Neural cell (in vitro differentiated cells): Measurements from ENCODE around the gene CD40. TPM values are rescaled to one million over a fixed set of nuclear protein-coding genes. Genes with fewer than 3 reads are reported as not detected.

Experiments used
- H2AFZ ChIP-seq: fragments of 200-600, 300-800 bp; sonication (generic), shearing (Covaris generic); 2 replicates; pipeline ENCODE4 v1.6.0; 2014; ENCODE audit warnings: low read depth, mild to moderate bottlenecking, antibody characterized with exemption, low read length, moderate library complexity
- H3F3A ChIP-seq: fragments of 200-600 bp; shearing (Covaris generic); 2 replicates; pipeline ENCODE4 v1.6.1; 2016; ENCODE audit warnings: mild to moderate bottlenecking, moderate library complexity, mixed read lengths, antibody characterized with exemption, low read length; ENCODE audit not compliant: insufficient read depth, poor library complexity, severe bottlenecking
- H3K27ac ChIP-seq: fragments of 200-600, 300-800 bp; sonication (generic), shearing (Covaris generic); 2 replicates; pipeline ENCODE4 v1.5.1; 2014; ENCODE audit warnings: mild to moderate bottlenecking, low read length, moderate library complexity
- H3K27me3 ChIP-seq: fragments of 300-800, 200-600 bp; sonication (generic), shearing (Covaris generic); 2 replicates; pipeline ENCODE4 v1.6.0; 2014; ENCODE audit warnings: mild to moderate bottlenecking, low read depth, low read length, moderate library complexity; ENCODE audit not compliant: insufficient read depth
- H3K36me3 ChIP-seq: fragments of 300-800, 200-600 bp; sonication (generic), shearing (Covaris generic); 2 replicates; pipeline ENCODE4 v1.5.1; 2014; ENCODE audit warnings: mild to moderate bottlenecking, antibody characterized with exemption, low read length, moderate library complexity; ENCODE audit not compliant: insufficient read depth
- H3K4me2 ChIP-seq: fragments of 300-800, 200-600 bp; sonication (generic), shearing (Covaris generic); 2 replicates; pipeline ENCODE4 v1.6.0; 2014; ENCODE audit warnings: mild to moderate bottlenecking, low read length
- H3K4me3 ChIP-seq: fragments of 300-800, 200-600 bp; sonication (generic), shearing (Covaris generic); 2 replicates; pipeline ENCODE4 v1.5.1; 2014; ENCODE audit warnings: mild to moderate bottlenecking, low read length, moderate library complexity
- H3K79me2 ChIP-seq: fragments of 200-600 bp; shearing (Covaris generic); replicated peaks from 2 replicates; pipeline ENCODE4 v1.6.0; 2014; ENCODE audit warnings: mild to moderate bottlenecking, low read length, moderate library complexity; ENCODE audit not compliant: insufficient read depth
- H3K9ac ChIP-seq: fragments of 300-800, 200-600 bp; sonication (generic), shearing (Covaris generic); 2 replicates; pipeline ENCODE4 v1.6.1; 2016; ENCODE audit warnings: mild to moderate bottlenecking, low read length, mixed read lengths
- H3K9me2 ChIP-seq: fragments of 200-600 bp; shearing (Covaris generic); 2 replicates; pipeline ENCODE4 v1.6.1; 2016; ENCODE audit warnings: mild to moderate bottlenecking, low read length, mixed read lengths; ENCODE audit not compliant: insufficient read depth
- H3K9me3 ChIP-seq: fragments of 200-600, 300-800 bp; sonication (generic), shearing (Covaris generic); 2 replicates; pipeline ENCODE4 v1.6.1; 2016; ENCODE audit warnings: mild to moderate bottlenecking, mixed run types, low read length, moderate library complexity, mixed read lengths
- H4K20me1 ChIP-seq: fragments of 200-600 bp; shearing (Covaris generic); 2 replicates; pipeline ENCODE4 v1.6.1; 2016; ENCODE audit warnings: mild to moderate bottlenecking, mixed run types; ENCODE audit not compliant: insufficient read depth
- EP300 ChIP-seq: fragments of 450-650 bp; conservative IDR thresholded peaks from 2 replicates; pipeline ENCODE4 v1.6.1; 2014; ENCODE audit warnings: antibody characterized with exemption, mild to moderate bottlenecking, moderate library complexity; ENCODE audit not compliant: poor library complexity, severe bottlenecking
- EZH2 ChIP-seq: fragments of 200-600, 300-800 bp; shearing (Covaris generic), sonication (generic); IDR thresholded peaks from 2 replicates; pipeline ENCODE4 v1.6.1; 2014; ENCODE audit warnings: antibody characterized with exemption, low read length, borderline replicate concordance, mild to moderate bottlenecking; ENCODE audit not compliant: insufficient read depth, poor library complexity, severe bottlenecking
- MXI1 ChIP-seq: fragments of 450-650 bp; conservative IDR thresholded peaks from 2 replicates; pipeline ENCODE4 v1.6.1; 2014; ENCODE audit warnings: antibody characterized with exemption, mild to moderate bottlenecking; ENCODE audit not compliant: poor library complexity, severe bottlenecking
- POLR2AphosphoS5 ChIP-seq: IDR thresholded peaks from 2 replicates; pipeline ENCODE4 v1.6.1; 2012
- RAD21 ChIP-seq: fragments of 450-650 bp; conservative IDR thresholded peaks from 2 replicates; pipeline ENCODE4 v1.6.1; 2014; ENCODE audit warnings: antibody characterized with exemption, mild to moderate bottlenecking, moderate library complexity
- SMC3 ChIP-seq: fragments of 450-650 bp; conservative IDR thresholded peaks from 2 replicates; pipeline ENCODE4 v1.6.1; 2014; ENCODE audit warnings: antibody characterized with exemption, mild to moderate bottlenecking, moderate library complexity; ENCODE audit not compliant: poor library complexity
- TAF1 ChIP-seq: IDR thresholded peaks from 2 replicates; pipeline ENCODE4 v1.6.1; 2012; ENCODE audit warnings: low read depth
- polyA plus RNA-seq: library from polyadenylated mRNA; depleted of rRNA; stranded (reverse); fragments of >200 nt; gene quantifications from 2 replicates; pipeline ENCODE4 v1.2.3, GENCODE V29; 2014
- TF ChIP-seq, protein P1 (sequence below): fragments of 450-650 bp; IDR thresholded peaks from 2 replicates; pipeline ENCODE4 v1.5.1; 2014; ENCODE audit warnings: antibody characterized with exemption, mild to moderate bottlenecking, moderate library complexity; ENCODE audit not compliant: poor library complexity, severe bottlenecking
- TF ChIP-seq, protein P2 (sequence below): IDR thresholded peaks from 2 replicates; pipeline ENCODE4 v1.6.1; 2012; ENCODE audit warnings: borderline replicate concordance

CD40 gene
- polyA plus RNA-seq, 1 donor from 2014 or later = not detected

DNA sequence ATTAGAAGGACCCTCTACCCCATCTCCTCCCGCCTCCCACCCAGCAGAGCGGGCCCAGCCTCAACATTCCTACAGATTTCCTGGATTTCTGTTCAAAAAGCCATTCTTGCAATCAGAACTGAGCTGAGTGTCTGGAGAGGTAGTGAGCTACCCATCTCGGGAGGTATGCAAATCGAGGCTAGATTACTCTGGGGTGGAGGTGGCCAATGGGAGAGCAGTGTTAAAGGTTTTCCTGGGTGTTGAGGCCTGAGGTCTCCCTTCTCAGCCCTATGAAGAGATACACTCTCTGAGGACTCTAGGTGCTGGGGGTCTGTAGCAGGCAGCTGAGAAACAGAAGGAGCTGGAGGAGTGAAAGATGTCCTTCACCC is 57.0 kb downstream of the CD40 start:
- no peak overlapping the region for H3K4me3 ChIP-seq
- H3K79me2 ChIP-seq = no peaks in the 10 kb centered on the region
- no peak overlapping the region for H3K4me2 ChIP-seq
- no peak overlapping the region for H2AFZ ChIP-seq
- H3K36me3 ChIP-seq = no peaks in the 10 kb centered on the region
- H3K9me2 ChIP-seq = no peaks in the 10 kb centered on the region
- H3K9ac ChIP-seq = no peak overlapping the region
- no peaks in the 10 kb centered on the region for H3K9me3 ChIP-seq
- H3K27ac ChIP-seq = no peak overlapping the region
- peaks cover 30% of the 10 kb centered on the region for H3K27me3 ChIP-seq
- H3F3A ChIP-seq = no peaks in the 10 kb centered on the region
- TF ChIP-seq, protein P1, sequence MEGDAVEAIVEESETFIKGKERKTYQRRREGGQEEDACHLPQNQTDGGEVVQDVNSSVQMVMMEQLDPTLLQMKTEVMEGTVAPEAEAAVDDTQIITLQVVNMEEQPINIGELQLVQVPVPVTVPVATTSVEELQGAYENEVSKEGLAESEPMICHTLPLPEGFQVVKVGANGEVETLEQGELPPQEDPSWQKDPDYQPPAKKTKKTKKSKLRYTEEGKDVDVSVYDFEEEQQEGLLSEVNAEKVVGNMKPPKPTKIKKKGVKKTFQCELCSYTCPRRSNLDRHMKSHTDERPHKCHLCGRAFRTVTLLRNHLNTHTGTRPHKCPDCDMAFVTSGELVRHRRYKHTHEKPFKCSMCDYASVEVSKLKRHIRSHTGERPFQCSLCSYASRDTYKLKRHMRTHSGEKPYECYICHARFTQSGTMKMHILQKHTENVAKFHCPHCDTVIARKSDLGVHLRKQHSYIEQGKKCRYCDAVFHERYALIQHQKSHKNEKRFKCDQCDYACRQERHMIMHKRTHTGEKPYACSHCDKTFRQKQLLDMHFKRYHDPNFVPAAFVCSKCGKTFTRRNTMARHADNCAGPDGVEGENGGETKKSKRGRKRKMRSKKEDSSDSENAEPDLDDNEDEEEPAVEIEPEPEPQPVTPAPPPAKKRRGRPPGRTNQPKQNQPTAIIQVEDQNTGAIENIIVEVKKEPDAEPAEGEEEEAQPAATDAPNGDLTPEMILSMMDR = no peak
- no peak for TF ChIP-seq RAD21
- no peak for TF ChIP-seq SMC3
- TF ChIP-seq TAF1 = no peak
- TF ChIP-seq MXI1 = no peak
- TF ChIP-seq, protein P2, sequence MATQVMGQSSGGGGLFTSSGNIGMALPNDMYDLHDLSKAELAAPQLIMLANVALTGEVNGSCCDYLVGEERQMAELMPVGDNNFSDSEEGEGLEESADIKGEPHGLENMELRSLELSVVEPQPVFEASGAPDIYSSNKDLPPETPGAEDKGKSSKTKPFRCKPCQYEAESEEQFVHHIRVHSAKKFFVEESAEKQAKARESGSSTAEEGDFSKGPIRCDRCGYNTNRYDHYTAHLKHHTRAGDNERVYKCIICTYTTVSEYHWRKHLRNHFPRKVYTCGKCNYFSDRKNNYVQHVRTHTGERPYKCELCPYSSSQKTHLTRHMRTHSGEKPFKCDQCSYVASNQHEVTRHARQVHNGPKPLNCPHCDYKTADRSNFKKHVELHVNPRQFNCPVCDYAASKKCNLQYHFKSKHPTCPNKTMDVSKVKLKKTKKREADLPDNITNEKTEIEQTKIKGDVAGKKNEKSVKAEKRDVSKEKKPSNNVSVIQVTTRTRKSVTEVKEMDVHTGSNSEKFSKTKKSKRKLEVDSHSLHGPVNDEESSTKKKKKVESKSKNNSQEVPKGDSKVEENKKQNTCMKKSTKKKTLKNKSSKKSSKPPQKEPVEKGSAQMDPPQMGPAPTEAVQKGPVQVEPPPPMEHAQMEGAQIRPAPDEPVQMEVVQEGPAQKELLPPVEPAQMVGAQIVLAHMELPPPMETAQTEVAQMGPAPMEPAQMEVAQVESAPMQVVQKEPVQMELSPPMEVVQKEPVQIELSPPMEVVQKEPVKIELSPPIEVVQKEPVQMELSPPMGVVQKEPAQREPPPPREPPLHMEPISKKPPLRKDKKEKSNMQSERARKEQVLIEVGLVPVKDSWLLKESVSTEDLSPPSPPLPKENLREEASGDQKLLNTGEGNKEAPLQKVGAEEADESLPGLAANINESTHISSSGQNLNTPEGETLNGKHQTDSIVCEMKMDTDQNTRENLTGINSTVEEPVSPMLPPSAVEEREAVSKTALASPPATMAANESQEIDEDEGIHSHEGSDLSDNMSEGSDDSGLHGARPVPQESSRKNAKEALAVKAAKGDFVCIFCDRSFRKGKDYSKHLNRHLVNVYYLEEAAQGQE = no peak
- TF ChIP-seq EZH2 = no peak
- no peak for TF ChIP-seq POLR2AphosphoS5
- TF ChIP-seq EP300 = no peak
- no peaks in the 10 kb centered on the region for H4K20me1 ChIP-seq

DNA sequence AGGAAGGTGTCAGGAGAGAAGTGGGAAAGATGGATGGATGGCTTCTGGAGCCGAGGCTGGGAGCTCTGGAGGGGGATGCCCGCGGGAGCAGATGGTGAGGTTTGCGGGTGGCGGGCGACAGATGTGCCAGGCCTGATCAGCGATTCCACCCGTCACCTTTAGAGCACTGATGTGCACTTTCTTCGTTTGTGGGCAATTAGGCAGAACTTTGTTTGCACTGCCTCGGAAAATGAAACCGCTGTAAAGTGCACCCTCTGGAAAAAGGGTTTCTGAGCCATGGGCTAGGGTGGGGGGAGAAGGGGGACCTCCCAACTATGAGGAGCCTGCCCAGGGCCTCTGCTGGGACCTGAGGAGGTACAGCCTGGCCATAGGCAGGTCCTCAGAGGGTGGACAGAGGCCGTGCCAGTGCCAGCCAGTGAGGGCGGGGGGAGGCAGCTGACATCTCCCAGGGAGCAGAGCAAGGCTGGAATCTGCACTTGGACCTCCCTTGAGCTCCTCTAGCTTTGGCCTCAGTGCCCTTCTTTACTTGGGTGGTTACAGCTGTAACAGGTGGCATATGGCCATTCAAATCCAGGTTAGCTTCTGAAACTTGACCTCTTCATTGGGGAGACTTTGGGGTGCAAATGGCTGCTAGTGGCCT is 58.7 kb downstream of the CD40 start:
- Histone ChIP-seq H3K27ac (no peak overlapping the region), H3K4me2 (no peak overlapping the region), H3K36me3 (no peaks in the 10 kb centered on the region), H3K9me3 (no peaks in the 10 kb centered on the region), H2AFZ (no peak overlapping the region), H3K9me2 (no peaks in the 10 kb centered on the region), H3K79me2 (no peaks in the 10 kb centered on the region), H4K20me1 (no peaks in the 10 kb centered on the region), H3K4me3 (no peak overlapping the region), H3F3A (no peaks in the 10 kb centered on the region), H3K27me3 (peaks cover 30% of the 10 kb centered on the region), H3K9ac (no peak overlapping the region)
- TF ChIP-seq EZH2 (no peak), TAF1 (no peak), MXI1 (no peak), EP300 (no peak), RAD21 (no peak), SMC3 (no peak), POLR2AphosphoS5 (no peak)
- TF ChIP-seq, protein P1 = no peak
- TF ChIP-seq, protein P2 = no peak
